ENCODE measurements around the gene AFAP1L2.
A peak's percentile ranks its signal among the peaks of the same experiment; 100 is the strongest.

Gene AFAP1L2

DNA sequence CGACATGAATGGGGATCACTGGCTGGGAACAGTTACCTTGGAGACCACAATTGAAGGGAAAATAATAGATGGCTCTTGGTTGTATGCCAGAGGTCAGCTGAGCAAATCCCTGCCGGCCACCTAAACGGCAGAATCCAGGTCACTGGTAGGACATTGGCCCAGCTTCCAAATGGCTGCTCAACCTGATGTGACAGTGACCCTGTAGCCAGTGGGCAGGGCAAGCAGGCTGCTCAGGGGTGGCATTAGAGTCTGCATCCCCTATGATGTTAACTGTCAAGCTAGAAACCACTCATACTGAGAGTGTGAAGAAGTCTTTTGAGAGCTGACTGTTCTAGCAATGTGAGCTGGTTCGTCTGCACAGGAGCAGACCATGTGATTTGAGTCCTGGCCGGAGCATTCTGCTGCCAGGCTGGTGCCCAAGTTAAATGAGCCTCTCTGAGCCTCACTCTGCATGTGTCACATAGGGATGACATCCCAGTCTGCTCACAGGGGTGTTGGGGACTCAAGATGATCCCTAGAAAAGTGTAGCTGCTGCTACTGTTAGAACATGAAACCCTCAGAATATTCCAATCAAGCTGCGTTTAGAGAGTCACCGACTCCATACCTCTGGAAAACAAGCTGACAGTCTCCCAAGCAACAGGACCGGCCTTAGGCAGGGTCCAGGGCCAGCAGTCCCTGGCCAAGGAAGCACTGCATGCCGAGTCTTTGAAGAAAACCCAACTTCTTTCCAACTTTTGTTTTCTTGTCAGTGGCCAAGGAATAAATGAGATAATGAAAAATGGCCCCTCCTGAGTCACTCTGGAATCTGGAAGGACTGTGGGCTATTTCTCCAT is 95.6 kb downstream of the AFAP1L2 start:
- DNase-seq: no peak

DNA sequence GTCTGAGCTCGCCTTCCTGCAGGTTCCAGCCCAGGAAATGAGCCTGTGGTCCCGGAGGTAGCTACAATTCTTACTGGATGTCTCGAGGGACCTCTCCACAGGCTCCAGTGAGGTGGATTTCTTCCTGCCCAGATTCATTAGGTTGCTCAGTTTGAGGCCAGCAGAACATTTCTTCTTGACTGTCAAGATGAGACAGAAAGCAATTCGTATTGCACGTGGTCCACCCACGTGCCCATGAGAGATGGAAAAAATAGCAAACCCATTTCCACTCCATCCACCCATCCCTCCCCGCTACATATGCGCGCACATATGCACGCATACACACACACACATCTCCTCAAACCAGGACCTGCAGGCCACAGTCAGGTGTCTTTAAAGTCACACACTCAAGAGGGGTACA is 96.6 kb downstream of the AFAP1L2 start:
- no peak for DNase-seq

DNA sequence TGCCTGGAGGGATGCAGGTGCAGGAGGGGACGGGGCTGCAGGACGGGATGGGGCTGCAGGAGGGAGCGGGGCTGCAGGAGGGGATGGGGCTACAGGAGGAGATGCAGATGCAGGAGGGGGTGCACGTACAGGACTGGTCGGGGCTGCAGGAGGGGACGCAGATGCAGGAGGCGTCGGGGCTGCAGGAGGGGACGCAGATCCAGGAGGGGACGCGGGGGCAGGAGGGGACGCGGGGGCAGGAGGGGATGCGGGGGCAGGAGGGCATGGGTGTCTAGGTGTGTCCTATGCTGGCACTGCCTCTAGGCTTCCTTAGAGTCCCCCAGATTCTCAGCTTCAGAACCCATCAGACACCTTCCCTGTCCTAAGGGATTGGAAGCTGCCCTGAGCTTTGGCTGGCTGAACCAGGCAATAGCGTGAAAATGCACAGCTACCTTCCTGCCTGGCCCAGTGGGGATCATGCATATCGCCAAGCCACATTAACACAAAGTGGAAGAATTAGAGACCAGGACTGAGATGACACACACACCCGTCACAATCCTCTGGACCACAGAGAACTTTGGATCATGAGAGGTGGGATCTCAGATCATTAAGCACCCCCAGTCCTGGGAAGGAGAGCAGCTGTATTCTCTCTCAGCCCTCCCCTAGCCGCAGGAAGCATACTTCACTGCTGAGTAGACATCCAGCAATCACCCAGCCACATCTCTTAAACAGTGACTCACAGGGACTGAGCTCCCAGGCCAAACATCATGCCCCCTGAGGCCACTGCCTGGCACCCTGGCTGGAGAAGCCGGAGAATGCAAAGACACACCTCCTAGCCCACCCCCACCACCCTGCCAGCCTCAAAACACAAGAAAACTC is 98.0 kb downstream of the AFAP1L2 start:
- DNase-seq: no peak

DNA sequence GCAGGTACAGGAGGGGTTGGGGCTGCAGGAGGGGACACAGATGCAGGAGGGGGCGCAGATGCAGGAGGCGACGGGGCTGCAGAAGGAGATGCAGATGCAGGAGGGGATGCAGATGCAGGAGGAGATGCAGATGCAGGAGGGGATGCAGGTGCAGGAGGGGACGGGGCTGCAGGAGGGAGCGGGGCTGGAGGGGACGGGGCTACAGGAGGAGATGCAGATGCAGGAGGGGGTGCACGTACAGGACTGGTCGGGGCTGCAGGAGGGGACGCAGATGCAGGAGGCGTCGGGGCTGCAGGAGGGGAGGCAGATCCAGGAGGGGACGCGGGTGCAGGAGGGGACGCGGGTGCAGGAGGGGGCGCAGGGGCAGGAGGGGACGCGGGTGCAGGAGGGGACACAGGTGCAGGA is 98.8 kb downstream of the AFAP1L2 start:
- DNase-seq: no peak

DNA sequence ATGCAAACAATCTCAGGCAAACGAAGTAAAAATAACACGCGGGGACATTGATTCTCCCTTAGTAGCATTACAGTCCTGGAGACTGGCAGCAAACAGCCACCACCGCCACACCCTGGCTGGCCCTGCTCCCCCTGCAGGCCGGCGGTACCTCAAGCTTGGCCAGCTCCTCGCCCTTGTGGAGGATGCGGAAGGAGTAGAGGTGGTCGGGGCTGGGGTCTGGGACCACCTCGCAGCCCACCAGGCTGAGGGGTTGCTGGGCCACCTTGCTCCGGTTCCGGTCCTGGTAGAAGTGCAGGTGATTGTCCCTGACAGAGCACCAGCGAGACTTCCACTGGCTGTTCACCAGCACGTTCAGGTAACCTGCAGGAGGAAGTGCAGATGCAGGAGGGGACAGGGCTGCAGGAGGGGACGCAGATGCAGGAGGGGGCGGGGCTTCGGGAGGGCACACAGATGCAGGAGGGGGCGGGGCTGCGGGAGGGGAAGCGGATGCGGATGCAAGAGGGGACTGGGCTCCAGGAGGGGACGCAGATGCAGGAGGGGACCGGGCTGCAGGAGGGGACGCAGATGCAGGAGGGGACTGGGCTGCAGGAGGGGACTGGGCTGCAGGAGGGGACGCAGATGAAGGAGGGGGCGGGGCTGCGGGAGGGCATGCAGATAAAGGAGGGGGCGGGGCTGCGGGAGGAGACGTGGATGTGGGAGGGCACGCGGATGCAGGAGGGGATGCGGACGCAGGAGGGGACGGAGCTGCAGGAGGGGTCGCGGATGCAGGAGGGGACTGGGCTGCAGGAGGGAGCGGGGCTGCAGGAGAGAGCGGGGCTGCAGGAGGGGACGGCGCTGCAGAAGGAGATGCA is 99.5 kb downstream of the AFAP1L2 start:
- DNase-seq: peak; percentile 37 to 42

DNA sequence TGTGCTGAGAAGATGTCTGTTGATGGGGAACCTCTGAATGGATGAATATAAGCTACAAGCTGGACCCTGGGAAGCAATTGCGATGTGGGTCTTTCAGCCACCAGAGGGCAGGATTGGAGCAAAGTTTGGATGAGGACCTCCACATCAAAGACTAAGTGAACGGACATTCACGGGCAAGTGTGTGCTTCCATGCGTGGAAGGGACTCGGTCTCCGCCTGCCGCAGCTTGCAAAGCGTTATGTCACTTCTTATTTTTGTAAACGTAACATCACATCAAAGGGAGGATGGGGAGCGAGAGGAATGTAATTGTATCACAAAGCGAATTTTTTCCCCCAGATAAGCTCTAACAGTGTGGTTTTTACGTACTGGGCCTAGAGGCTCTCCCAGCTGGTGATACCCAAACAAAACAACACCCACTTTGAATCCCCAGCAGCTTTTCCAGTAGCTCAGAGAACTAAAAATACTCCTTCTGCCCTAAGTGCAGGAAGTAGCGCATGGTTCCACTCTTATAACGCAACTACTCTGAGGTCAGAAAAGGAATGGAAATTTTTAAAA is 100.2 kb downstream of the AFAP1L2 start:
- DNase-seq: peak; percentile 51 to 58

DNA sequence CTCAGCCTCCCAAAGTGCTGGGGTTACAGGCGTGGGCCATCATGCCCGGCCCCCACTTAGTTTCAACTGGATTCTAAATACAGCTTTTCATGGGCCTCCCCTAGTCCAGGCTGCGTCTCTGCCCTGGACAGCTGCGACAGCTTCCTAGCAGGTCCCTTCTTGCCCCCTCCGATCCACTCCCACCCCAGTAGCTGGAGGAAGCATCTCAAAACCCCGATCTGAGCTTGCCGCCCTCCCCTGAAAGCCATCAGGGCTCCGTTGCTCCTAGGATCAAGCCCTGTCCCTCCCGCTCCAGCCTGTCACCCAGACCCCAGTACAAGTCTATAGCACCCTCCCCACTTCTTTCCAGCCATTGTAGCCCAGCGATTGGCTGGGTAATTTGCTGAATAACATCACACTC is 100.7 kb downstream of the AFAP1L2 start:
- no peak for DNase-seq

DNA sequence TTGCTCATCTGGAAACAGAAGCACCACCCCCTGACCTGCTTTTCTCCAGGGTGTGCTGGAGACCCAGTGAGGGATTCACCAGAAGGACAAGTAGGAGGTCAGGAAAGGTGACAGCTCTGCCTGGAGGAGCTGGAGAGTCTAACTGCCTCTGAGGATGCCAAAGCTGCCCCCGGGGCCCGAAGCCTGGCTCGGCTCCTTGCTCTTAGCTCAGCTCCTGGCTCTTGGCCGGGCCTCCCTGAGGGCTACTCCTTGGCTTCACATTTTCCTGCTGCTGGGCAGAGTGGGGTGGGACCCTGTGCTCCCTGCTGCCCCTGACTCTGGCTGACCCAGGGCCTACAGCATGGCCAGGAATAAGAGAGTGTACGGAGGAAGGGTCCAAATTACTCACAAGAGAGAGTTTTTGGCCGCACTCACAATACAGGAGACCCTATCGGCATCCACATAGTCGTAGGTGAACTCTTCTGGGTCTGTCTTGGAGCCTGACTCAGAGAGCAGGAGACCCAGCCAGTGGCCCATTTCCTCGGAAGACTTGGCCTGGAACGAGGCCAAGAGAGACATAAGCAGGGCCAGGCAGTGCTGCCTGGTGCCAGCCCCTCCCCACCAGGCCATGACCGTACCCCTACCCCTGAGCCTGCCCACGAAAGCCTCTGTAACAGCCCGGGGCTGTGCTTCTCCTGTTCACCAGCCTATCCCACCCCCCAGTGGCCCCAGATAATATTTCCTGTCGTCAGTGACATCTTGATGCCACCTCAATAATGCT is 102.2 kb downstream of the AFAP1L2 start:
- DNase-seq: no peak

DNA sequence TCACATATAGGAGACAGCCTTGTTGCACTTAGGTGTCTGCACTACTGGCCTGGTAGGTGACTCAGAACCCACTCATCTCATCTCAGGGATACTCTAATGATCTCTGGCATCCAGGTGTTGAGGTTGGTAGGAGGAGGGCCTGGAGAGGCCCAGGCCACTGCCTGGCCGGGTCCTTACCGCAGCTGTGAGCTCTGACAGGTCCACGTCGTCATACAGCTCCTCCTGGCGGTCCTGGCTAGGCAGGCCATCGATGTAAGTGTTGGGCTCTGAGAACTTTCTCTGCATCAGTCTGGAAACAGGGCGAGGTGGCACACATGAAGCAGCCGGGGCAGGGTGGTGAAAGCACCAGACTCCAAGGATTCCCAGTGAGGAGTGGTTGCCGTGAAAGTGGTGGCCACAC is 103.1 kb downstream of the AFAP1L2 start:
- no peak for DNase-seq

DNA sequence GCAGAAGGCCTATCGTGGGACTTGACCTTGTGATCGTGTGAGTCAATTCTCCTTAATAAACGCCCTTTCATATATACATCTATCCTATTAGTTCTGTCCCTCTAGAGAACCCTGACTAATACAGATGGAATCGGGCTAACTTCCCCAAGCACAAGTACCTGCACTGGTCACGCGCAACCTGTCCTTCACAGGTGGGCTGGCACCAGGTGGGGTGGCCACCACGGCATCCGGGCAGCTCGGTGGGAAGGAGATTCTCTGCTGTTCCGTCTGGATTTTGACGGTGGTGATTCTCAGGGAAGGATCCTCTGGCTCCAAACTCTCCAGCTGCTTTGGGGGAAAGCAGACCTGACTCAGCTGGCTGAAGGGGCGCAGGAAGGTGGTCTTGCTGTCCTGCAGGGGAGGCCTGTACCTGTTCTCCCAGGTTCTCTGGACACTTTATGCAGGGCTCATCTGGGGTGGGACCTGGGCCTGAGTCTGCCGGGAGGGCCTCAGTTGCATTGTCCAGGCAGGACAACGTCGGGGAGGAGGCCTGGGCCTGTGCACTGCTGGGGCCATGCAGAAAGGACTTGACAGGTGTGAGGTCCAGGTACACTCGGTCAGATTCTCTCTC is 104.2 kb downstream of the AFAP1L2 start:
- no peak for DNase-seq

DNA sequence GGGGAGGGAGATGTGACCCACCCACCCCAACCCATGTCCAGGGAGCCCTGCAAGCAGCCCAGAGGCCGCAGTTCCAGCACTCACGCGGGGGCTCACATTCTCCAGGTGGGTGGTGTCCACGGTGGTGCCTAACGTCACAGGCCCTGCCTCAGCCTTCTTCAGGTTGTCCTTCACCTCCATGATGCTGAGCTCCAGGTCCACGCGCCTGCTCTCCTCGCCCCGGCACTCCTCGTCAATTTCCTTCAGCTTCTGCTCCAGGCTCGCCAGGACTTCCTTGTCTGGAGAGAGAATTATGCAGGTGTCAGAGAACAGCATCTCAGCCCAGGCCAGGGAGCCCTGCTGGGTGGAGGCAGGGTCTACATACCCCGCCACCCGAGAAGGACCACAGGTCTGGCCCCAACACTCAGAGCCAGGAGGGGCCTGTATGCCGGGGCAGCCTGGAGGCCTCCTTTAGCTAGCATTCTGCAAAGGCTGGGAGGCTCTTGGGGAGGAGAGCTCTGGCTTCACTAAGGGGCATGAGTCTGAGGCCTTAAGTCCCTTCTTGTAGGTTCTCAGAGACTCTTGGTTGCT is 107.1 kb downstream of the AFAP1L2 start:
- no peak for DNase-seq

DNA sequence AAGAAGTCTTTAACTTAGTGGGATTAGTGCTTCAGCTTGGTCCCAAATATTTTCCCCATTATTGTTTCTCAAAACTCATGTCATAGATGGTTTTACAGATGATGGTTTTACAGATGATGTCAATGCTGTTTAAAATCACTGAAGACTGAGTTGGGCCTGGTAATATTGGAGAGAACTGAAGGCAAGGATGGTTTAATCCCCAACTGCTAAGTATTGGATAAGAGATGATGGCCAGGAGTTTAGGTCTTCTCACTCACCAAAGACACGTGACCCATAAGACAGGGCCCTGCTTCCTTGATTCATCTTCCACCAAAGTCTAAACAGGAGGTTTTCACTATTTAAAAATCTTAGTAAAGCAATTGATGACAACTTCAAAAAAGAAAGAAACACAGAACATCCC is 108.9 kb downstream of the AFAP1L2 start:
- DNase-seq: no peak

DNA sequence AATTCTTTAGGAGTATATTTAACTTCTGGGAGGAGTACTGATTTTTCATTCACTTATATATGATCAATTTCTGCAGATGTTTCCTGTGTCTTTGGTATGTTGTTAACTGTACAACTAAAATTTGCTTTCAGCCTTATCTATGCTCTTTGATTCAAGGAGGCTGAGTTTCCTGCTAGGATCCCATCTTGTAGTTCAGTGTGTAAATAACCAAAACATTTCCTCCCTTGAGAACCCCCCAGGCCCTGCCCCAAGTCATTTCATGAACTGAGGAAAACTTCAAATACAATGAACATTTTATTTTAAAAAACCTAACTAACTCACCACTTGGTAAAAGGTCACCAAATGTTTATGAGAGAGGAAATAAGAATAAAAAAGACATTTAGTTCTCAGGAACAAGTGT is 109.8 kb downstream of the AFAP1L2 start:
- no peak for DNase-seq

DNA sequence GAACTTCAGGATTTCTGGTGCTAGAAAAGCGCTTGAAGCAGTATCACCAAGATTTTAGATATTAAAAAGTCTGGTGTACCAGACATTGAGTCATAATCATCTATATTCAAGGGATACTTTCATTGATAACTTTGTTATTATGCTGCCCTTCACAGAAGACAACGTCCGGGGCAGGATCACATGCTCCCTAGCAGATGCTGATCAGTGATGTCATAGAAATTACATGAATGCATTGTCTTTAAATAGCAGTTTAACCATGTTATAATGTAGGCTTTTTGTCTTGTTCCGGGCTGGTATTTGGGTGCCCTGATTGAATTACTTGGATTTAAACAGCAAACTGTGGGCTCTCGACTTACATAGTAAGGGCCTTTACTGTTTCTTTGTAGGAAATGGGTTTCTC is 111.2 kb downstream of the AFAP1L2 start:
- DNase-seq: no peak

DNA sequence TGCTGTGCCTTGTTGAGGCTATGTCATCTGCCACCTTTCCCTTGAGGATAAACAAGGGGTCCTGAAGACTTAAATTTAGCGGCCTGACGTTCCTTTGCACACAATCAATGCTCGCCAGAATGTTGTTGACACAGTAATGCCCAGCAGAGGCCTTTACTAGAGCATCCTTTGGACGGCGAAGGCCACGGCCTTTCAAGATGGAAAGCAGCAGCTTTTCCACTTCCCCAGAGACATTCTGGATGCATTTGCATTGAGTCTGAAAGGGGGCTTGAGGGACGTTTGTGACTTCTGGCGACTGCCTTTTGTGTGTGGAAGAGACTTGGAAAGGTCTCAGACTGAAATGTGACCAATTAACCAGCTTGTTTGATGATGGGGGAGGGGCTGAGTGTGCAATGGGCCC is 112.8 kb downstream of the AFAP1L2 start:
- DNase-seq: no peak

DNA sequence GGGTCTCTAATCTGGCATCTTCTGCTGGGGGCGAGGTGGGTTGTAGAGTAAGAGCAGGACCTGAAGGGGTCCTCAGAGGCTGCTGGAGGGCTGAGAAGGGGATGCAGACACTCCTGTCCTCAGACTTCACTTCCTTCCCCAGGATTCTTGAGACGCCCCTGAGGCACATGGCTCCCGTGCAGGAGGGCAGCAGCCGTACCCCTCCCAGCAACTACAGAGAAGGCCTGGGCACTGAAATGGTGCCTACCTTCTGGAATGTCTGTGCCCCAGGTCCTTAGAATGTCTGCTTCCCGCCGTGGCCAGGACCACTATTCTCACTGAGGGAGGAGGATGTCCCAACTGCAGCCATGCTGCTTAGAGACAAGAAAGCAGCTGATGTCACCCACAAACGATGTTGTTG is 113.2 kb downstream of the AFAP1L2 start:
- no peak for DNase-seq

DNA sequence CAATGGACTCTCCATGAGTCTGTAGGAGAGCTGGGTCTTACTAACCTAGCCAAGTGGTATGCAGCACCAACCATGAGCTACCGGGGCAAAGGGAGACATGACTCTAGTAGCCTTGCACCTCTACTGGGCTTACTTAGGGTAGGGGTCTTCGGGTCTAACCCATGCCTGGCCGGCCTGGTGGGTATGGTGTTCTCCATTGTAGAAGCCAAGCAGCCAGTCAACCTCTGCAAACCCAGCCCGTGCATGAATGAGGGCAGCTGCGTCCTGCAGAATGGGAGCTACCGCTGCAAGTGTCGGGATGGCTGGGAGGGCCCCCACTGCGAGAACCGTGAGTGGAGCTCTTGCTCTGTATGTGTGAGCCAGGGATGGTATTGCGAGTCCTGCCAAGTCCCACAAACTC is 114.3 kb downstream of the AFAP1L2 start:
- DNase-seq: no peak

DNA sequence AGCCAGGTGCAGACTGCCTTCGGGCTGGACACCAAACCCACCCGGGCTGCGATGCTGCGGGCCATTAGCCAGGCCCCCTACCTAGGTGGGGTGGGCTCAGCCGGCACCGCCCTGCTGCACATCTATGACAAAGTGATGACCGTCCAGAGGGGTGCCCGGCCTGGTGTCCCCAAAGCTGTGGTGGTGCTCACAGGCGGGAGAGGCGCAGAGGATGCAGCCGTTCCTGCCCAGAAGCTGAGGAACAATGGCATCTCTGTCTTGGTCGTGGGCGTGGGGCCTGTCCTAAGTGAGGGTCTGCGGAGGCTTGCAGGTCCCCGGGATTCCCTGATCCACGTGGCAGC is 115.2 kb downstream of the AFAP1L2 start:
- DNase-seq: no peak

DNA sequence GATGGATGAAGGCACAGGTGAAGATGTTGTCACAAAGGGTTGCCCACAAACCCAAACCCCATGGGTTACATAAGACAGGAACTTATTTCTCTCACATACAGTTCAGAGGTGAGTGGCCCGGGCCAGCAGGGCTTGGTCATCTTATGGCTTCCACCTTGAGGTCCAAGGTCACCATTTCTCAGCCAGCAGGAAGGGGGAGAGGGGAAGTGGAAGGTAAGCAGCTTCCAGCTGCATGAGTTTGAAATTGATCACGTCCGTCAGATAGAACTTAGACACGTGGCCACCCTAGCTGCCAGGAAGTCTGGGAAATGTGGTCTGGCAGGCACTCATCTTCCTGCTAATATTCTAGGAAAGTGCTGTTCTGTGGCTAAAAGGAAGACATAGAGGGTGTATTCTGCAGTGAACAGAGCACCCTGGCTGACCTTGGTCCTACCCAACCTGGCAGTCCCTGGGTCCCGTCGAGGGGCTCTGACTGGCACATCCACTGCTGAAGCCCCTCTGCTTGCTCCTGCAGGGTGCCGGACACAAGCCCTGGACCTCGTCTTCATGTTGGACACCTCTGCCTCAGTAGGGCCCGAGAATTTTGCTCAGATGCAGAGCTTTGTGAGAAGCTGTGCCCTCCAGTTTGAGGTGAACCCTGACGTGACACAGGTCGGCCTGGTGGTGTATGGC is 115.7 kb downstream of the AFAP1L2 start:
- no peak for DNase-seq

DNA sequence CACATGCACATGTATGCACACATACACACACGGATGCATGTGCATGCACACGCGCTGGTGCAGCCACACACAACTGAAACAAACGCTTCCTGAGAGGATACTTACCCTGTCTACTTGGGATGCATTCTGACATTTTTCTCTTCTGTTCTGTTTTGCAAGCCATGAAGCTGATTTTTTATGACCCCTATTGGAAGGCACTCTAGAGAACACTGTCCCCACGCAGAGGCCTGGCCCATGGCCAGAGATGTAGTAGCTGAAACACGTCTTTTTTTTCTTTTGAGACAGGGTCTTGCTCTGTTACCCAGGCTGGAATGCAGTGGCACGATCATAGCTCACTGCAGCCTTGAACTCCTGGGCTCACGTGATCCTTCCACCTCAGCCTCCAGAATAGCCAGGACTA is 117.4 kb downstream of the AFAP1L2 start:
- no peak for DNase-seq

DNA sequence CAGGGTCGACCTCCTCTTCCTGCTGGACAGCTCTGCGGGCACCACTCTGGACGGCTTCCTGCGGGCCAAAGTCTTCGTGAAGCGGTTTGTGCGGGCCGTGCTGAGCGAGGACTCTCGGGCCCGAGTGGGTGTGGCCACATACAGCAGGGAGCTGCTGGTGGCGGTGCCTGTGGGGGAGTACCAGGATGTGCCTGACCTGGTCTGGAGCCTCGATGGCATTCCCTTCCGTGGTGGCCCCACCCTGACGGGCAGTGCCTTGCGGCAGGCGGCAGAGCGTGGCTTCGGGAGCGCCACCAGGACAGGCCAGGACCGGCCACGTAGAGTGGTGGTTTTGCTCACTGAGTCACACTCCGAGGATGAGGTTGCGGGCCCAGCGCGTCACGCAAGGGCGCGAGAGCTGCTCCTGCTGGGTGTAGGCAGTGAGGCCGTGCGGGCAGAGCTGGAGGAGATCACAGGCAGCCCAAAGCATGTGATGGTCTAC is 118.3 kb downstream of the AFAP1L2 start:
- DNase-seq: no peak
